Liver (tissue), 9 donors: ENCODE results near the gene PLIN3. TPM values are rescaled to one million over a fixed set of nuclear protein-coding genes. Genes with fewer than 3 reads are reported as not detected.

Experiments used
- DNase-seq: peaks from one replicate; pipeline ENCODE4 v3.0.0-alpha.2; 2017; ENCODE audit warnings: low spot score
- H3K27ac ChIP-seq, 2 donors: one replicate each; pipeline ENCODE4 v1.7.0; 2013; ENCODE audit warnings: inconsistent platforms in 2 of 2, low read length in 2 of 2, control low read depth in 1 of 2, low read depth in 1 of 2, mild to moderate bottlenecking in 1 of 2
- H3K27me3 ChIP-seq, 4 donors: one replicate each; pipeline versions ENCODE4 v1.6.1 to v1.7.0; 2013; ENCODE audit warnings: low read length in 3 of 4, inconsistent platforms in 1 of 4, mild to moderate bottlenecking in 1 of 4, moderate library complexity in 1 of 4; ENCODE audit not compliant: control insufficient read depth in 4 of 4, insufficient read depth in 4 of 4
- H3K36me3 ChIP-seq, 4 donors: one replicate each; pipeline versions ENCODE4 v1.6.1 to v1.7.0; 2013; ENCODE audit warnings: low read length in 3 of 4, mild to moderate bottlenecking in 3 of 4, low read depth in 1 of 4, moderate library complexity in 1 of 4; ENCODE audit not compliant: control insufficient read depth in 4 of 4, insufficient read depth in 3 of 4
- H3K4me1 ChIP-seq, 4 donors: one replicate each; pipeline versions ENCODE4 v1.6.1 to v1.7.0; 2013; ENCODE audit warnings: low read length in 3 of 4, mild to moderate bottlenecking in 3 of 4, moderate library complexity in 1 of 4; ENCODE audit not compliant: control insufficient read depth in 4 of 4, insufficient read depth in 4 of 4
- H3K4me3 ChIP-seq, 3 donors: one replicate each; pipeline versions ENCODE4 v1.6.1 to v1.7.0; 2013; ENCODE audit warnings: low read length in 3 of 3, control low read depth in 1 of 3, low read depth in 1 of 3, mild to moderate bottlenecking in 1 of 3
- H3K9ac ChIP-seq, 2 donors: one replicate each; pipeline ENCODE4 v1.7.0; 2013; ENCODE audit warnings: low read length in 2 of 2, mild to moderate bottlenecking in 2 of 2, moderate library complexity in 2 of 2, control low read depth in 1 of 2, low read depth in 1 of 2
- H3K9me3 ChIP-seq, 4 donors: one replicate each; pipeline versions ENCODE4 v1.6.1 to v1.7.0; 2013; ENCODE audit warnings: low read length in 3 of 4; ENCODE audit not compliant: control insufficient read depth in 4 of 4
- EGR1 ChIP-seq, 2 donors: IDR thresholded peaks; 2 replicates each; pipeline ENCODE4 v1.6.1; 2016 to 2018; ENCODE audit warnings: antibody characterized with exemption in 2 of 2, low read depth in 2 of 2
- FOXA1 ChIP-seq: IDR thresholded peaks from 2 replicates; pipeline ENCODE4 v1.6.1; 2016; ENCODE audit warnings: antibody characterized with exemption
- FOXA2 ChIP-seq: IDR thresholded peaks from 2 replicates; pipeline ENCODE4 v1.6.1; 2016; ENCODE audit warnings: antibody characterized with exemption
- GABPA ChIP-seq, 2 donors: IDR thresholded peaks in 1 of 2; conservative IDR thresholded peaks in 1 of 2; 2 replicates each; pipeline ENCODE4 v1.6.1; 2016; ENCODE audit warnings: antibody characterized with exemption in 2 of 2, mild to moderate bottlenecking in 1 of 2, moderate library complexity in 1 of 2
- HNF4A ChIP-seq, 2 donors: conservative IDR thresholded peaks; 2 replicates each; pipeline ENCODE4 v1.6.1; 2016; ENCODE audit warnings: antibody characterized with exemption in 2 of 2, mild to moderate bottlenecking in 2 of 2
- HNF4G ChIP-seq: IDR thresholded peaks from 2 replicates; pipeline ENCODE4 v1.6.1; 2016; ENCODE audit warnings: antibody characterized with exemption
- JUND ChIP-seq, 2 donors: IDR thresholded peaks; 2 replicates each; pipeline ENCODE4 v1.6.1; 2016; ENCODE audit warnings: antibody characterized with exemption in 2 of 2
- NR2F2 ChIP-seq: IDR thresholded peaks from 2 replicates; pipeline ENCODE4 v1.6.1; 2016; ENCODE audit warnings: antibody characterized with exemption
- RAD21 ChIP-seq, 2 donors: IDR thresholded peaks; 2 replicates each; pipeline ENCODE4 v1.6.1; 2016; ENCODE audit warnings: antibody characterized with exemption in 2 of 2, mild to moderate bottlenecking in 2 of 2
- RXRA ChIP-seq, 2 donors: IDR thresholded peaks; 2 replicates each; pipeline ENCODE4 v1.6.1; 2017 to 2018; ENCODE audit warnings: antibody characterized with exemption in 2 of 2, mild to moderate bottlenecking in 1 of 2
- TAF1 ChIP-seq: conservative IDR thresholded peaks from 2 replicates; pipeline ENCODE4 v1.6.1; 2016; ENCODE audit warnings: antibody characterized with exemption, mild to moderate bottlenecking
- YY1 ChIP-seq: IDR thresholded peaks from 2 replicates; pipeline ENCODE4 v1.6.1; 2016; ENCODE audit warnings: antibody characterized with exemption, mild to moderate bottlenecking
- WGBS: extraction: QIAGEN DNeasy Blood & Tissue Kit; methylation state at CpG from one replicate; pipeline ENCODE4 v1.1.7; 2013; 5-methylcytosine and 5-hydroxymethylcytosine counted together
- polyA plus RNA-seq, 2 donors: library from polyadenylated mRNA; stranded (reverse) in 1 of 2; unstranded in 1 of 2; fragments of 200-250 nt in 1 of 2; fragments of >200 nt in 1 of 2; fragmentation: Nextera tagmentation in 1 of 2; extraction: Ambion mirVana in 1 of 2; gene quantifications; one replicate each; pipeline versions ENCODE4 v1.2.1 to v1.2.3, GENCODE V29; 2013 to 2015
- total RNA-seq, 2 donors: library from RNA; depleted of rRNA; stranded (reverse); fragments of >200 nt; gene quantifications; one replicate each; pipeline ENCODE4 v1.2.3, GENCODE V29; 2014
- TF ChIP-seq, protein P1 (sequence below): IDR thresholded peaks from 2 replicates; pipeline ENCODE4 v1.6.1; 2016; ENCODE audit warnings: antibody characterized with exemption
- TF ChIP-seq, protein P2 (sequence below): fragments of 150-350 bp; IDR thresholded peaks from 2 replicates; pipeline ENCODE4 v1.5.1; 2017; ENCODE audit warnings: improper control_type of control experiment, low read depth, low read length; ENCODE audit not compliant: missing input control
- TF ChIP-seq, protein P3 (sequence below): IDR thresholded peaks from 2 replicates; pipeline ENCODE4 v1.6.1; 2016; ENCODE audit warnings: antibody characterized with exemption
- TF ChIP-seq, protein P4 (sequence below): IDR thresholded peaks from 2 replicates; pipeline ENCODE4 v1.6.1; 2016; ENCODE audit warnings: antibody characterized with exemption
- TF ChIP-seq, protein P5 (sequence below): IDR thresholded peaks from 2 replicates; pipeline ENCODE4 v1.6.1; 2016; ENCODE audit warnings: antibody characterized with exemption, mild to moderate bottlenecking
- donor health status: healthy.
- donor health status: healthy.
- donor health status: healthy.
- donor health status: healthy.
- donor health status: healthy.

Gene PLIN3
- total and polyA plus RNA-seq, 4 donors = 16.9 to 30.2 (median 20.7) TPM

DNA sequence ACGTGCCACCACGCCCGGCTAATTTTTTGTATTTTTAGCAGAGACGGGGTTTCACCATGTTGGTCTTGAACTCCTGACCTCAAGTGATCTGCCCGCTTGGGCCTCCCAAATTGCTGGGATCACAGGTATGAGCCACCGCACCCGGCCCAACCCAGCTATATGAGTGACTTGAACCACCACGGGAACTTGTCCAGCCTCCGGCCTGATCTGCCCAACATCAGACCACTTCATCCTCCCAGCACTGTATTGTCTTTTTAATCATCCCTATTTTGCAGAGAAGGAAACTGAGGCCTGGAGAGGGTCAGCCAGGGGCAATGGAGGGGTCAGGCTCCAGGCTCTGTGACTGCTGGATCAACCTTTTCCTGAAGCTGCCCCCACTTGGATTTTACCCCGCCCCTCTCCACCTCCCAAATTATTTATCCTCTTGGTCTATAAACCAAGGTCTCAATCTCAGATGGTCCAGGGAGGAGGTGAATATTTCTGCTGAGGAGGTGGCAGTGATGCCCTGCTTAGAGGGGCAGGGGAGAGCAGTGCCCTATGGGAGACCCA is 893 bp upstream of the PLIN3 start:
- no peak for DNase-seq
- Histone ChIP-seq H3K9ac (peak overlapping the region in 1 of 2 donors; percentile 27), H3K9me3 (no peaks in the 10 kb centered on the region), H3K27ac (peak overlapping the region in 1 of 2 donors; percentile 82), H3K27me3 (no peaks in the 10 kb centered on the region), H3K4me3 (no peak overlapping the region), H3K4me1 (peaks cover 0 to 14% (median 5%) of the 10 kb centered on the region in 4 donors), H3K36me3 (no peaks in the 10 kb centered on the region)
- 82% methylated on average over 10 of the region's 10 CpGs for WGBS
- TF ChIP-seq HNF4G (no peak), GABPA (IDR thresholded peaks at IDR 0.05 in 1 of 2, conservative IDR thresholded peaks at IDR 0.05 in 1 of 2) (no peak), TAF1 (no peak), NR2F2 (no peak), YY1 (no peak), FOXA2 (no peak), EGR1 (IDR thresholded peaks at IDR 0.05; ENCODE audit: low read depth in 2 of 2) (no peak), RAD21 (IDR thresholded peaks at IDR 0.05) (no peak), RXRA (IDR thresholded peaks at IDR 0.05) (no peak), JUND (IDR thresholded peaks at IDR 0.05) (no peak), FOXA1 (no peak), HNF4A (conservative IDR thresholded peaks at IDR 0.05) (no peak)
- TF ChIP-seq, protein P1, sequence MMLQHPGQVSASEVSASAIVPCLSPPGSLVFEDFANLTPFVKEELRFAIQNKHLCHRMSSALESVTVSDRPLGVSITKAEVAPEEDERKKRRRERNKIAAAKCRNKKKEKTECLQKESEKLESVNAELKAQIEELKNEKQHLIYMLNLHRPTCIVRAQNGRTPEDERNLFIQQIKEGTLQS = no peak
- TF ChIP-seq, protein P2, sequence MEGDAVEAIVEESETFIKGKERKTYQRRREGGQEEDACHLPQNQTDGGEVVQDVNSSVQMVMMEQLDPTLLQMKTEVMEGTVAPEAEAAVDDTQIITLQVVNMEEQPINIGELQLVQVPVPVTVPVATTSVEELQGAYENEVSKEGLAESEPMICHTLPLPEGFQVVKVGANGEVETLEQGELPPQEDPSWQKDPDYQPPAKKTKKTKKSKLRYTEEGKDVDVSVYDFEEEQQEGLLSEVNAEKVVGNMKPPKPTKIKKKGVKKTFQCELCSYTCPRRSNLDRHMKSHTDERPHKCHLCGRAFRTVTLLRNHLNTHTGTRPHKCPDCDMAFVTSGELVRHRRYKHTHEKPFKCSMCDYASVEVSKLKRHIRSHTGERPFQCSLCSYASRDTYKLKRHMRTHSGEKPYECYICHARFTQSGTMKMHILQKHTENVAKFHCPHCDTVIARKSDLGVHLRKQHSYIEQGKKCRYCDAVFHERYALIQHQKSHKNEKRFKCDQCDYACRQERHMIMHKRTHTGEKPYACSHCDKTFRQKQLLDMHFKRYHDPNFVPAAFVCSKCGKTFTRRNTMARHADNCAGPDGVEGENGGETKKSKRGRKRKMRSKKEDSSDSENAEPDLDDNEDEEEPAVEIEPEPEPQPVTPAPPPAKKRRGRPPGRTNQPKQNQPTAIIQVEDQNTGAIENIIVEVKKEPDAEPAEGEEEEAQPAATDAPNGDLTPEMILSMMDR = no peak
- TF ChIP-seq, protein P3, sequence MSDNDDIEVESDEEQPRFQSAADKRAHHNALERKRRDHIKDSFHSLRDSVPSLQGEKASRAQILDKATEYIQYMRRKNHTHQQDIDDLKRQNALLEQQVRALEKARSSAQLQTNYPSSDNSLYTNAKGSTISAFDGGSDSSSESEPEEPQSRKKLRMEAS = no peak
- TF ChIP-seq, protein P4, sequence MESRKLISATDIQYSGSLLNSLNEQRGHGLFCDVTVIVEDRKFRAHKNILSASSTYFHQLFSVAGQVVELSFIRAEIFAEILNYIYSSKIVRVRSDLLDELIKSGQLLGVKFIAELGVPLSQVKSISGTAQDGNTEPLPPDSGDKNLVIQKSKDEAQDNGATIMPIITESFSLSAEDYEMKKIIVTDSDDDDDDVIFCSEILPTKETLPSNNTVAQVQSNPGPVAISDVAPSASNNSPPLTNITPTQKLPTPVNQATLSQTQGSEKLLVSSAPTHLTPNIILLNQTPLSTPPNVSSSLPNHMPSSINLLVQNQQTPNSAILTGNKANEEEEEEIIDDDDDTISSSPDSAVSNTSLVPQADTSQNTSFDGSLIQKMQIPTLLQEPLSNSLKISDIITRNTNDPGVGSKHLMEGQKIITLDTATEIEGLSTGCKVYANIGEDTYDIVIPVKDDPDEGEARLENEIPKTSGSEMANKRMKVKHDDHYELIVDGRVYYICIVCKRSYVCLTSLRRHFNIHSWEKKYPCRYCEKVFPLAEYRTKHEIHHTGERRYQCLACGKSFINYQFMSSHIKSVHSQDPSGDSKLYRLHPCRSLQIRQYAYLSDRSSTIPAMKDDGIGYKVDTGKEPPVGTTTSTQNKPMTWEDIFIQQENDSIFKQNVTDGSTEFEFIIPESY = no peak
- TF ChIP-seq, protein P5, sequence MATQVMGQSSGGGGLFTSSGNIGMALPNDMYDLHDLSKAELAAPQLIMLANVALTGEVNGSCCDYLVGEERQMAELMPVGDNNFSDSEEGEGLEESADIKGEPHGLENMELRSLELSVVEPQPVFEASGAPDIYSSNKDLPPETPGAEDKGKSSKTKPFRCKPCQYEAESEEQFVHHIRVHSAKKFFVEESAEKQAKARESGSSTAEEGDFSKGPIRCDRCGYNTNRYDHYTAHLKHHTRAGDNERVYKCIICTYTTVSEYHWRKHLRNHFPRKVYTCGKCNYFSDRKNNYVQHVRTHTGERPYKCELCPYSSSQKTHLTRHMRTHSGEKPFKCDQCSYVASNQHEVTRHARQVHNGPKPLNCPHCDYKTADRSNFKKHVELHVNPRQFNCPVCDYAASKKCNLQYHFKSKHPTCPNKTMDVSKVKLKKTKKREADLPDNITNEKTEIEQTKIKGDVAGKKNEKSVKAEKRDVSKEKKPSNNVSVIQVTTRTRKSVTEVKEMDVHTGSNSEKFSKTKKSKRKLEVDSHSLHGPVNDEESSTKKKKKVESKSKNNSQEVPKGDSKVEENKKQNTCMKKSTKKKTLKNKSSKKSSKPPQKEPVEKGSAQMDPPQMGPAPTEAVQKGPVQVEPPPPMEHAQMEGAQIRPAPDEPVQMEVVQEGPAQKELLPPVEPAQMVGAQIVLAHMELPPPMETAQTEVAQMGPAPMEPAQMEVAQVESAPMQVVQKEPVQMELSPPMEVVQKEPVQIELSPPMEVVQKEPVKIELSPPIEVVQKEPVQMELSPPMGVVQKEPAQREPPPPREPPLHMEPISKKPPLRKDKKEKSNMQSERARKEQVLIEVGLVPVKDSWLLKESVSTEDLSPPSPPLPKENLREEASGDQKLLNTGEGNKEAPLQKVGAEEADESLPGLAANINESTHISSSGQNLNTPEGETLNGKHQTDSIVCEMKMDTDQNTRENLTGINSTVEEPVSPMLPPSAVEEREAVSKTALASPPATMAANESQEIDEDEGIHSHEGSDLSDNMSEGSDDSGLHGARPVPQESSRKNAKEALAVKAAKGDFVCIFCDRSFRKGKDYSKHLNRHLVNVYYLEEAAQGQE = no peak
